Right forelimb (tissue), 1 donor: ENCODE results near the gene XCL1.
"Not testable (repeated sequence)": the region's sequence is repeated elsewhere in the genome, so short reads cannot be mapped to it uniquely, and the experiment has no call there.

Experiments used
- DNase-seq: peaks from one replicate; pipeline ENCODE4 v3.0.0-alpha.2; 2018

Gene XCL1

DNA sequence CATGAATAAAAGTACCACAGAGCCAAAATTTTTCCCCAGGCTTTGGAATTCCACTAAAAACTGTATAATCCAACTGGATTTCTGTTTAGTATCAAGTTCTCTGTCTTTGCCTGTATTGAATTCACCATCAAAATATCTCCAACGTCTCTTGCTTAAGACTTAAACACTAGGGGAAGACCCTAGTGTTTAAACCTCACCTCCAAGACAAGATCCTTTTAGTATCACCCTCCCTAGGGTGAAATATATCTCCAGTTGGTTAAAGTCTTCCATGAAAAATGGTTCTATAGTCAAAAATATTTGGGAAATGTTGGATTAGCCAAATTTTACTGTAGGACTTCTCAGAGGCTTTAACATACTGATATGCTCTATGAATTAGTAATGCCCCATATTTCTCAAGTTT is 8.1 kb upstream of the XCL1 start:
- no peak for DNase-seq

DNA sequence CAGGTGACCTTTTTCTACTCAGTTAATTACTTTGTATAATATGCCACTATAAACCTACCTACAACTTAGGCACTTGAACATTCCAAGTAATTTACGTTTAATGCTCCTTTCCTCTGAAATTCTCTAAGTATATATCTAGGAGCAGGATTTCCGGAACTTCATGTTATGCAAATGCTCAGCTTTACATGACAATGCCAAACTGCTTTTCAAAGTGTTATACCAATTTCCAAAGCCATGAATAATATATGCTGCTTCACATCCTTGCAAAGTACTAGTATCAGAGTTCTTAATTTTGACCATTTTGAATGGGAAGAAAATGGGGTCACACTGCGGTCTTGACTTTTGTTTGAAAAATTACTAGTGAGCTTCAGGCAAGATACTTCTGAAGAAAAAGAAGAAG is 5.8 kb upstream of the XCL1 start:
- DNase-seq, result no peak

DNA sequence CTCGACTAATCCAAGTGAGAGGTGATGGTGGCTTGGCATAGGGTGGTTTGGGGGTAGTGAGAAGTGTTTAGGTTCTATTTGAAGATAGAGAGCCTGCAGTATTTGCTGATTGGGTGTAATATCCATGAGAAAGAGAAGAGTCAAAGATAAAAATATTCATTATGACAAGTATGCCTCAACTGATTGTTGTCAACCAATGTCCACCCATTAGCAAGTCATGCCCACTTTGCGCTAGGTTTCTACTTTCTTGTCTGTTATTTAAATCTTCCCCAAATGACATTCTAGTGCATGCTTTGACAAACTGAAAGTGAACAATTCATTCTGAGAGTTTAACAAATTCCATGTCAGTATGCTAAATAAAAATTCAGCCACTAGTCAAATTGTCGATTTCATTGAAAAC is 3.8 kb upstream of the XCL1 start:
- DNase-seq, result no peak

DNA sequence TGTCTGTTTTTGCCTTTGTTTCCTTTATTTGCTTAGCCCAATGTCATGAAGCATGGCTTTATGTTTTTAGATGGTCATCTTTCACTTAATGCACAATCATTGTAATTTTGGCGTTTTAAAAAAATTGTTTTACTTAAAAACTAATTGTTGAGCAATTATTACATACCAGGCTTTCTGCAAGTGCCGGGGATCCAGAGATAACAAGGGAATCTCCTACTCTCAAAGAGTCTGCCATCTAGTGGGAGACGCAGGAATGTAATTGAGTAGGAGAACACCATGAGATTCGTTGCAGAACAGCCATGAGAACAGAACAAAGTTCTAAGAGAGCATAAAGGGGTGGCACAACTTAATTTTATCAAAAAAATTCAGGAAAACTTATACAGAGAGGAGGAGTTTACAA is 2.2 kb upstream of the XCL1 start:
- DNase-seq, result not testable (repeated sequence)

DNA sequence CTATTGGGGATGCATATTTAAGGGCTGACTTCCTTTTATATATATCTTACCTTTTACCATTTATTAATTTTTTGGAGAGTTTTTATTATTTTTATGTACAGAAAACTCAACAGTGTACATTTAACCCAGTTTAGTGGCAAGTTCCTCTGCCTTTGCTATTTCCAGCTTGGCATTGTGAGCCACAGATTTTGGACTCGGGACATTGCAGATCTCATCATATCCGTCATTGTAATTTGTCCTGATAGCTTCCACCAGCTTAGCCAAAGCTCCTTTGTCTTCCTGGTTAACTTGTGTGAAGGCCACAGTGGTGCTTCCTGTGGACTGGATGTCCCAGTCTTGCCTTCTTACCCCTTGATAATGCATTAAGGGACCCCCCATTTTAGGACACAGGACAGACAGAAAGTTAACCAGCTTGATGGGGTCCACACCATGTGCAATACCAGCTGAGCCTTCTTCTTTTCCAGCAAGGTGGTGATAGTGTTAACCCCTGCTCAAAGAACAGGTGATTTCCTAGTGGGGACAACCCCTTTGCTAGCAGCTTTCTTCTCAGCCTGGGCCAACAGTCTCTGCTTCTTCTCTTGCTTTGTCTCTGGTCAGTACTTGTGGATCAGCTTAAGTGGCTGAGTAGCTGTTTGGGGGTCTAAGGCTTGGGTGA is 2.3 kb downstream of the XCL1 start:
- not testable (repeated sequence) for DNase-seq

DNA sequence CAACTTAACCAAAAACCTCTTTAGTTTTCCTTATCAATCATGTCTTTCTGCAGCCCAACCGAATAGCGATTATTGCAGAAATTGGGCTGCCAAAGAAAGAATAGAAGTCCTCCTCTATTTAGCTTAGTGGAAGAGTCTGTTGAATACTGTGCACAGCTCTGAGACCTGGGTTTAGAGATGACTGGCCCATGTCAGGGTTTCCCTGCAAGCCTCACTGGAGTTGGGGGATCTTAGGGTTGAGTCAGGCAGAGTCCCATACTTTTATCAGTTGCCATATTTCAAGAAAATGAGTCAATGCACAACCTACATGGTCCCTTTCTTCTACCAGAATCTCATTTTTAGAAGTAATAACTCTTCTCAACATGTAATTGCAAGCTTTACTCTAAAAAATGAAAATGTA is 3.9 kb downstream of the XCL1 start:
- not testable (repeated sequence) for DNase-seq

DNA sequence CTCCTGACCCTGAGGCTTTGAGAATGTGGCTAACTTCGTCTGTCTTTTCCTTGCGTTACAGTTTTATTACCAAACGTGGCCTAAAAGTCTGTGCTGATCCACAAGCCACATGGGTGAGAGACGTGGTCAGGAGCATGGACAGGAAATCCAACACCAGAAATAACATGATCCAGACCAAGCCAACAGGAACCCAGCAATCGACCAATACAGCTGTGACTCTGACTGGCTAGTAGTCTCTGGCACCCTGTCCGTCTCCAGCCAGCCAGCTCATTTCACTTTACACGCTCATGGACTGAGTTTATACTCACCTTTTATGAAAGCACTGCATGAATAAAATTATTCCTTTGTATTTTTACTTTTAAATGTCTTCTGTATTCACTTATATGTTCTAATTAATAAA is 4.6 kb downstream of the XCL1 start:
- DNase-seq, result not testable (repeated sequence)

DNA sequence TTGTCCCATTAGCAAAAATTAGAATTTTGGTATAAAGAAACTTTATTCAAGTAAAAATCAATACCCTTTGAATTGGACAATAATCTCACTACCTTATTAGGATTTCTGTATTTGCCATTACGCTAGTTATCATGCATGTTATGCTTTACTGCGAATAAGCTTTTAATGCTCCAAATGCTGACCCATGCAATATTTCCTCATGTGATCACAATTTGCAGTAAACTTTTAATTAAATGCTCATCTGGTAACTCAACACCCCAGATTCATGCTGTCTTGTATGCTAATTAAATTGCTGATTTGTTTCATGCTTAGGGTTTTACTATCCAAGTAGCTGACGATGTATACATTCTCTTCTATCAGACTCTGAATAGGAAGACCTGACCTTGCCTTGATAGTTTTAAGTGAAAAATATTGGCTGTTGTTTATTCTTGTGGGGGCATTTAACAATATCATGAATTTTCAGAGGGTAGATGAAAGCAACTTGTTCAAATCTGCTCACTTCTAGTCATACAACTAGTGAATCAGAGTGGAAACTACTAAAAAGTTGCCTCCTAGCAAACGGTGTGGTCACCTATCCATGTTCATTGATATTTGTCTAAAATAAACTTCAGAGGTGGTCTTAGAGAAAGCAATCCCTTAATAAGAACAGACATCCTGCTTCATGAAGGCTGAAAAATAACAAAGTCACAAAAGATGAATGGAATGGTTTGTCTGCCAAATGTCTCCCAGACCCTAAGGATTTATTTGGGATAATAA is 5.6 kb downstream of the XCL1 start:
- no peak for DNase-seq

DNA sequence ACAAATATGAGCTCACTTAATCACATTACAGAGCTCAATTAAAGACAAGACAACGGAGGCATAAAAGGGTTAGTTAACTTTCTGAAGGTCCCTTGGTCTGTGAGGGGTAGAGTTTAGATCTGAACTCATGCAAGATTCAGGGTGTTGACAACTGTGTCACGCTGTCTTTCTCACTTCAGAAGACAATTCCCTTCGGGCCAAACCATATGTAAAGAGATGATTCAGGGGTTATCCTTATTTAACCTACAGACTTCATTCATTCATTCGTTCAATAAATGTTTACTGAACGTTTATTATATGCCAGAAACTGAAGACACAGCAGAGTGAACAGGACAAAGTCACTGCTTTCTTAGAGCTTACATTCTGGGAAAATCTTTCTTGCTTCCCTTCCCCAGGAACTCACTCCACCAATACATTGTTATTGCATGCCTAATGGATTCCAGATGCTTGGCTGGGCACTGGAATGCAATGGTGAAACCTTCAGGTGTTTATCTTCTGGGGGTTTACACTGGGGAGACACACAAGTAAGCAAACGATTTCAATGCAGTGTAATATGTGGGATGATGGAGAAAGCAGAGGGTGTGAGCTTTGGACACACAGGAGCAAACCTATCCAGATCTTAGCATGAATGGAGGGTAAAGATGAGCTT is 6.4 kb downstream of the XCL1 start:
- DNase-seq, result peak; percentile 50

DNA sequence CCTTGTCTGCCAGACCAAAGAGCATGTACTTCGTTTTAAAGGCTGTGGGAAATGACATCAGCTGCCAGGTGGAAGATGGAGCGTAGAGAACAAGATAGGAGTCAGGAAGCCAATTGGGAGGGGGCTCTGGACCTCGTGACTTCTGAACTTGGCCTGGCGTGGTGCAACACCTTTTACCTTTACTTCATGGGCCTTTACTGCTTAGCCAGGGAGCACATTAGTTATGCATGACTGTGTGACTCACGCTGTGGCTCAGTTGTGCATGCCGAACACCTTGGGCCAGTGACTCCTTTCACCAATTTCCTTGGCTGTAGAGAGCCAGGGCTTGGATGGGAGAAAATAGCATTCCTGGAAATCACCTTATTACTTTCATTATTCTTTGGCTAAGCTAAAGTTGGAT is 7.2 kb downstream of the XCL1 start:
- DNase-seq, result no peak

DNA sequence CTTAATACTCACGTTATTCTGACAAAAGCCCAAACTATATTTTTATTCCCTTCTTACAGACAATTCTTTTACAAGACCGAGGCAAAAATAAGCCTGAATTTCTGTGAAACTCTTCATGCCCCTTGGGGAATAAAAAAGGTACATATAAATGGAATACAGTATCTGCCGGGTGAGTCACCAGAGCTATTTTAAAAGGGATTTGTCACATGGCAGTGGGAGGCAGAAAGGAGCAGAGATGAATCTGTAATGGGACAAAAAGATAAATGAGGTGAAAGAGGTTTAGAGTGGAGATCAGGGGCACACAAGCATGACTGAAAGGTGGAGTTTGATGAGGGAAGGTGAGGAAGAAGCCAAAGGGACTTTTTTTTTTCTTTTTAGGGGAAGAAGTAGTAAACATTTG is 8.8 kb downstream of the XCL1 start:
- DNase-seq, result no peak

DNA sequence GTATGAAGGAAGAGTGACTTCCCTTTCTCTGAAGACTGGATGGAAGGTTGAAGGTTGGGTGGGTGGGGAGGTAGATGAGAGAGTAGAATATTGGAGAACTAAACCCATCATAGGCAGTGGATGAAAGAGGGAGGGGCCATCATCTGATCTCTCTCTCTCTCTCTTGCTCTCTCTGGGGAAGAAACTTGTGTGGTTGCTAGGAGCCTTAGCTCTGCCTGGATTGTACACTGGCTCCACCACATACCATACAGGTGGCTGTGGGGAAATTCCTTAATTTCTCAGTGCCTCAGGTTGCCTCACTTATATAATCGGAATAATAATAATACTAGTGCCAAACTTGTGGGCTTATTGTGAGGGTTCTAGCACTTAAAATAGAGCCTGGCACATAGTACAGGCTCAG is 9.5 kb downstream of the XCL1 start:
- no peak for DNase-seq

DNA sequence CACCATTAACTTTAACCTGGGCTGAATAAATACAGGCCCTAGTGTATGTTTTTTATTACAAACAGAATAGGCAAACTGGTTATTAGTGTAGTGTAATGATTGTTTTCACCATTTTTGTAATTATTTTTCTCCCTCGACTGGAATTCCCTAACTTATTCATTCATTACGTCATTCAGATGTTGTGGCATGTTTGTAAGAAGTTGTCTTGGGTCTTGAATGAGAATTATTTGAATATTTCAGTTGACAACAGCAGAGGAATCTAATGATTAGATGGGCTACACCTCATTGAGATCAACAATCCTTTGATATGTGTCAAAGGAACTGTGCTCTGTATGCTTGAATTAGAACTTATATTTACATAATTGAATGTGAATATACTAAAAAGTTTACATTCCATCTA is 12.8 kb downstream of the XCL1 start:
- no peak for DNase-seq

DNA sequence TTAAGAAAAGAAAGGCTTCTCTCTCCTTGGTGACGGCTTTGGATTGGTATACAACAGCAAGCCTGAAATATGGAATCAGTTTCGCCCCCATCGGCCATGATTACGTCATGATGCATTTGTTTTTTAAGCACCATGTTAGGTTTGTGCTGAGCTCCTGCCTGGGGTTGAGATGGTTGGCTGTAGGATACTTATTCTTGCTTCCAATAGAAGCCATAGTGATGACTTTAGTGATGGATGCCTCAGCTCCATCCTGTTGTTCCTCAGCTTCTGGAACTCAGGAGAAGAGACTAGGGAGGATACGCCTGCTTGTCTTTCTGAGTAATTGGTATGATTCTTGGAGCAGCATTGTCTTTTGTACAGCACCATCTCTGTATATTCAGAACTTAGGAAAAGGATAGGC is 14.7 kb downstream of the XCL1 start:
- no peak for DNase-seq

DNA sequence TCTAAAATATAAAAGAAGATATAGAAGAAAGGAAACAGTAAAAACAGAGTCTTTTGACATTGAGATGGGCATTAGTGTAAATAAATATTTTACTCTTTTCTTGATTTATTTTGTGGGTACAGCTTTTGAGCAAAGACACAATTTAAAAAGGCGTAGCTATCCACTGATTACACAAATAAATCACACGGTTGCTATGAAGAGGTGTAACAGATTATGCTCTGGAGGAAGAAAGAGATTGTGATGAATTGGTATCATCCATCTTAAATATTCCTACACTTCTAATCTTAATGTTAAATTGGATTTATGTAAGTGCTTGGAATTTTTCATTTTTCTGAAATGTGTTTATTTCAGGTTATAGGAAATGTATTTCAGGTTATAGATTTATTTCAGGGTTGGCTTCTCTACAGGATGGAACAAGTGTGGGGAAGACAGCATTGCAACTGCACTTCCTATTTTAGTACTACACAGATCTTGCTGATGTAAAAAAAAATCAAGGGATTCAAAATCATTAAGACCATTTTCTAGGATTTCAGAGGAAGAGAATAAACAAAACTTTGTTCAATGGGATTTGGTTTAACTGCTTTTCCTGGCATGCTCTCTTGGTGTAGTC is 15.3 kb downstream of the XCL1 start:
- DNase-seq, result no peak

DNA sequence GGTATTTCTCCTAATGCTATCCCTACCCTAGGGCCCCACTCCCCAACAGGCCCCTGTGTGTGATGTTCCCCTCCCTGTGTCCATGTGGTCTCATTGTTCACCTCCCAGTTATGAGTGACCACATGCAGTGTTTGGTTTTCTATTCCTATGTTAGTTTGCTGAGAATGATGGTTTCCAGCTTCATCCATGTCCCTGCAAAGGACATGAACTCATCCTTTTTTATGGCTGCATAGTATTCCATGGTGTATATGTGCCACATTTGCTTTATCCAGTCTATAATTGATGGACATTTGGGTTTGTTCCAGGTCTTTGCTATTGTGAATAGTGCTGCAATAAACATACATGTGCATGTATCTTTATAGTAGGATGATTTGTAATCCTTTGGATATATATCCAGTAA is 19.0 kb downstream of the XCL1 start:
- DNase-seq, result not testable (repeated sequence)

DNA sequence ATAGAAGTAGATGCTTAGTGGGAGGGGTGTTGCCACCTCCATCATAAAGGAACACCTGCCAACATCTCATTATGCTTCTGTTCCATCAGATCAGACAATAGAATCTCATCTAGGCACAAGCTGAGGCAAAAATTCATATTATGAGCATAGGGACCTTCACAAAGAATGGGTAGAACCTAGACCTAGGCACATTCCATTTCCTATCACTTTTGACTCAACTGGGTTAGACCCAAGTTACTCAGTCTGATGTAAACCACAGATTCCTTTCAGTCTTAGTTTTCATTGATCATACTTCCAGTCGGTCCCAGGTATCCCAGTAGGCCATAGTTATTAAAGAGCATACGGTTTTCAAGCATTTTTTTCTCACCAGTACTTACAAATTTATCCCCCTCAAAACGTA is 21.7 kb downstream of the XCL1 start:
- no peak for DNase-seq

DNA sequence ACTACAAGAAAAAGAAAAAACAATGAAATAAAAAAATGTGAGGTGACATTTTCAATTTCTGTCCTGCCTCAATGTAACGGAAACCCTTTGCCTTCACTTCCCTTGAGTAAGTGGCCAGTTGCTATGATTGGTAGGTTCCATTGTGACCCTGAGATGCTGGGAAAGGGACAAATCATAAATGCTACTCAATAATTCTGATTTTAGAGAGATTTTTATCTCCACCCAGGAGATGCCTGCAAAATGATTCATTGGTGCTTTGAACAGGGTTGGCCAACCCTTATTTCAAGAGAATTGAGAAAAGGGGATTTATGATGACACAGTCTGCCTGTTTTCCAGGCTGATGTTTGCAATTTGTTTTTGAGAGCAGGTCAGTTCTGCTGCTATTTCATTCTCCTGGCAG is 22.5 kb downstream of the XCL1 start:
- no peak for DNase-seq

DNA sequence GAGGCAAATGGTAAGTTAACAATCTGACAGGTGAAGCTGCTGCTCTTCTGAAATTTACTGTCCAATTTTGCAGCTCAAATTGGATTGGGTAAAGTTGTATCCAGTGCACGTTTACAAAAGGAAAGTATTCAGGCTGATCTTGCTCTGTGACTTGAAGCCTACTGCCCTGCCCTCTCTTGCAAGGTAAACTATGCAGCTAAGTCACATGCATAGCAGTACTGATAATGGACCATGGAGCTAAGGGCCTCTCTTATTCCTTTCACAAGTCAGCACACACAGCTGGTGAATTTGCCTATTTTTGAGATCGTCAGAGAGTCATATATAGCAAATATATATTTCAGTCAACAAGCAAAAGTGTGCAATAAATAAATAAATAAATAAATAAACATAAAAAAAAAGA is 23.2 kb downstream of the XCL1 start:
- DNase-seq, result no peak

DNA sequence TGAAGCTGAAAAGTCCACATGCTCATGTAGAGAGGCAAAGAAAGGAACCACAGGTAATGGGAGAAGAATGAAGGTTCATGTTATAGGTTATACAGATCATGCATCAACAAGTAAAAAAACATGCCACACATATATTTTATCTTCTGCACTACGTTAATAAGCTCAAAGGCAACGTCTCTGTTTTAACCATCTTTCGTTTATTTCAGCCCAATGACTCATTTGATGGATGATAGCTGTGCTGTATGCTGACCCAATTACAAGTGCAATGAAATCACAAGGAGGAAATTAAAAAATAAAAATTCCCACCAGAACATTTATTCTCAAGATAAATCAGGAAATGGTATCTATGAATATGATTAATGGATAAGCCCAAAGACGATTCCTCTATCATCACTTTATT is 24.6 kb downstream of the XCL1 start:
- DNase-seq, result no peak

DNA sequence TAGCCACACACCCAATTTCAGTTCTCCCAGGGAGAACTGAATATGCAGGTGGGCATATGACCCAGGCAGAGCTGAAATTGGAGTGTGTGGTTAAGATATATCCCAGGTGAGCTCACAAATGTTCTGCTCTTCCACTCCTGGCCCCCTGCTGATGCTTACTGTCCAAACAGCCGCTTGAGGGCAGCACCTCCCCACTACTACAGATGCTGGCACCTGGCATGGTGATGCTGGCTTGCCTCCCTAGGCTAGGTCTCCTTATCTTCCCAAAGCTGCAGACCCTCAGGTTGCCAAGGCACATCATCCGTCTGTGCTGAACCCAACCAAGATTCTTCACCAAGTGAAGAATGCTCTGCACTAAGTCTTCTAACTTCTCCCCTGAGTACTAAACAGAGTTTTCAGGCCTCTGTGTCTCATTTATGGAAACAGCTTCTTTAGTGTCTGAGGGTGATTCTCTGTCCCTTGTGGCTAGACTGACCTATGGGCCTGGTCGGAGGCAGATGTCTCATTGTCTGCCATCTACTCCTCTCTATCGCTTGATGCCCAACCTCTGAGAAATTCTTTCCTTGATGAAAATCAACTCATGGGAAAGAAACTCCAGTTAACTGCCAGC is 27.2 kb downstream of the XCL1 start:
- DNase-seq, result peak; percentile 84

DNA sequence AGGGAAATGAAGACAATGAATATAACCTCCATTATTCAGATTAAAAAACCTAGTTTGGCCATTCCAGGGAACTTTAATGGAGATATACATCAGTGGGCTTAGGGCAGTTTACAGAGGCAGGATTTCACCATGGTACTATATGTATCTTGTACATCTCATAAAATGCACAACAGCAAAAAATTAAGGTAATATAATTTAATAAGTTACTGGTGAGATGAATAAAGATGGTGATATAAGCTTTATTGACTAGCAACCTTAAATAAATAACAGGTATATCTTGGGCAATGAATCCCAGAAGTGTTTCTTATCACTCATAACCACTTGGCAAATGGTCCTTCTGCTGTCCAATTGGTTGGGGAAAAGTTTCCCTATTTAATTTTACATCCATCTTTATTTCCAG is 29.0 kb downstream of the XCL1 start:
- DNase-seq, result no peak

DNA sequence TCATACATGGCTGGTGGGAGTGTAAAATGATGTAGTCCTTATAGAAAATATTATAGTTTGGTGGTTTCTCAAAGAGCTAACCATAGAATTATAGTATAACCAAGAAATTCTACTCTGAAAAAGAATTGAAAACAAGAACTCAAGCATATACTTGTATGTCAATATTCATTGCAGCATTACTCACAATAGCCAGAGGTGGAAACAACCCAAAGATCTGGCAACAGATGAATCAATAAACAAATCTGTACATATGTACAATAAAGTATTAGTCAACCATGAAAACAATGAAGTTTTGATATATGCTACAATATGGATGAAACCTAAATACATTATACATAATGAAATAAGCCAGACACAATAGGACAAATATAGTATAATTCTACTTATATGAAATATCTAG is 29.7 kb downstream of the XCL1 start:
- no peak for DNase-seq
